Effector CD8-positive, alpha-beta T cell (primary cell): ENCODE data around the gene BHLHA15.
A peak's percentile ranks its signal among the peaks of the same experiment; 100 is the strongest.

Experiments
- DNase-seq: peaks from one replicate; lab custom pipeline; 2025; lab: John Stamatoyannopoulos, UW

Gene BHLHA15

DNA sequence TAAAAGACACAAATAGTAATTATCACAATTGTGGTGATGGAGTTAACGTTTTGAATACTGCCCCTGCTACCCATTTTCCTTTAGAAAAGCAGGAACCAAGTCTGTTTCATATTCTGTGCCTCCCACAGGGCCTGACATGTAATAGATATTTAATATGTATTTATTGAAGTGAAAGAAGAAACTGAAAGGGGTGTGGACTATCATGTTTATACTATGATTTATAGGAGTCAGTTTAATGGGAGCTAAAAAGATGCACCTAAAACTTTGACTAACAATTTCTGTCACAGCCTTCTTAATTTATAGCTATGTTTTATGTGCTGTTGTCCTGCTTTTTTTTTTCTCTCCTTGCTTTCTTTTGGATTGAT is 24.1 kb upstream of the BHLHA15 start:
- DNase-seq: no peak

DNA sequence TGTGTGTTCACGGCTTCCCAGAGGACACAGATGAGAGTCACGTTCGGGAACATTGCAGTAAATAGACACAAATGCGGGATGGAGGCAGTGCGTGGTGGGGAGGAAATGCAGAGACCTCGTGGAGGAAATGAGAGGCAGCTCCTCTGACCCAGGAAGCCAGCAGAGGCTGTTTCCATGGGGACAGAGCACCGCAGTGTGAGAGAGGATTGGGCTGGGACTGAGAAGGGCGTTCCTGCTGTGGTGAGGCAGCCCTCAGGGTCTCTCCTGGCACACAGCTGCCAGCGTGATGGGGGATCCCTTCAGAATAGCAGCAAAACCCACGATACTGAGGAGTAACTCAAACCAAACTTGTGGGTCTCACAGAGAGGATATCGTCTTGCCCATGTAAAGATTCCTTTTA is 21.7 kb upstream of the BHLHA15 start:
- DNase-seq: no peak

DNA sequence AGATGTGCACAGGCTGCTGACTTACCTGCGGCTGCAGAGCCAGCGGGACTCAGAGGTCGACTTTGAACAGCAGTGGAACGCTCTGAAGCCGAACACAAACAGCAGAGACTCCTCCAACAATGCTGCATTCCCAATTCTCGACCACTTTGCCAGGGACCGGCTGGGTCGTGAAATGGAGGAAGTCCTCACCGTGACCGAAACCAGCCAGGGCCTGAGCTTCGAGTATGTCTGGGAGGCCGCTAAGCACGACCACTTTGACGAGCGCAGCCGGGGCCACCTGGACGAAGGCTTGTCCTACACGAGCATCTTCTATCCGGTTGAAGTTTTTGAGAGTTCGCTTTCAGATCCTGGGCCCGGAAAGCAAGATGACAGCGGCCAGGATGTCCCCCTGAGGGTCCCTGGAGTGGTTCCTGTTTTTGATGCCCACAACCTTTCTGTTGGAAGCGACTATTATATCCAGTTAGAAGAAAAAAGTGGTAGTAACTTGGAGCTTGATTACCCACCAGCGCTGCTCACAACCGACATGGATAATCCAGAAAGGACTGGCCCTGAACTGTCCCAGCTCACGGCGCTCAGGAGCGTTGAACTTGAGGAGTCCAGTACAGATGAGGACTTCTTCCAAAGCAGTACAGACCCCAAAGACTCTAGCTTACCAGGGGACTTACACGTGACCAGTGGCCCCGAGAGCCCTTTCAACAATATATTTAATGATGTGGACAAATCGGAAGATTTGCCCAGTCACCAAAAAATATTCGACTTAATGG is 19.4 kb upstream of the BHLHA15 start:
- DNase-seq: no peak

DNA sequence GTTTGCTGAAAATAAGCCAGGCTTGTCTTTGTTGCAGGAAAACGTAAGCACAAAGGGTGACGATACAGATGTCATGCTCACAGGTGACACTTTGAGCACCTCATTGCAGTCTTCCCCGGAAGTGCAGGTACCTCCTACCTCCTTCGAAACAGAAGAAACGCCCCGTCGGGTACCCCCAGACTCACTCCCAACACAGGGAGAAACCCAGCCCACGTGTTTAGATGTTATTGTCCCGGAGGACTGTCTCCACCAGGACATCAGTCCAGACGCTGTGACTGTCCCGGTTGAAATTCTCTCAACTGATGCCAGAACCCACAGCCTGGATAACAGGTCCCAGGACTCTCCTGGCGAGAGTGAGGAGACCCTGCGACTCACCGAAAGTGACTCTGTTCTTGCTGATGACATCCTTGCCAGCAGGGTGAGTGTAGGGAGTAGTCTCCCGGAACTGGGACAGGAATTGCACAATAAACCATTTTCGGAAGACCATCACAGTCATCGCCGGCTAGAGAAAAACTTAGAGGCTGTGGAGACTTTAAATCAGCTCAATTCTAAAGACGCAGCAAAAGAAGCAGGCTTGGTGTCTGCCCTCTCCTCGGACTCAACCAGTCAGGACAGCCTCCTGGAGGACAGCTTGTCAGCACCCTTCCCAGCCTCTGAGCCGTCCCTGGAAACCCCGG is 18.3 kb upstream of the BHLHA15 start:
- DNase-seq: no peak

DNA sequence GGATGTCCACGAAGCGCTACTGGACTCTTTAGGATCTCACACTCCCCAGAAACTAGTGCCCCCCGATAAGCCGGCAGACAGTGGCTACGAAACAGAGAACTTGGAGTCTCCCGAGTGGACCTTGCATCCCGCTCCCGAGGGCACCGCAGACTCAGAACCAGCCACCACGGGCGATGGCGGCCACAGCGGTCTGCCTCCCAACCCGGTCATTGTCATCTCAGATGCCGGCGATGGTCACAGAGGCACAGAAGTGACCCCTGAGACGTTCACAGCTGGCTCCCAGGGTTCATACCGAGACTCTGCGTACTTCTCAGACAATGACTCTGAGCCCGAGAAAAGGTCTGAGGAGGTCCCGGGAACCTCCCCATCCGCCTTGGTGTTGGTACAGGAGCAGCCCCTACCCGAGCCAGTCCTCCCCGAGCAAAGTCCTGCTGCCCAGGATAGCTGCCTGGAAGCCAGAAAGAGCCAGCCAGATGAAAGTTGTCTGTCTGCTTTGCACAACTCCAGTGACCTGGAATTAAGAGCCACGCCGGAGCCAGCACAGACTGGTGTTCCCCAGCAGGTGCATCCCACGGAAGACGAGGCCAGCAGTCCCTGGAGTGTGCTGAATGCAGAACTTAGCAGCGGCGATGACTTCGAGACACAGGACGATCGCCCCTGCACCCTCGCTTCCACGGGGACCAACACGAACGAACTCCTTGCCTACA is 17.6 kb upstream of the BHLHA15 start:
- no peak for DNase-seq

DNA sequence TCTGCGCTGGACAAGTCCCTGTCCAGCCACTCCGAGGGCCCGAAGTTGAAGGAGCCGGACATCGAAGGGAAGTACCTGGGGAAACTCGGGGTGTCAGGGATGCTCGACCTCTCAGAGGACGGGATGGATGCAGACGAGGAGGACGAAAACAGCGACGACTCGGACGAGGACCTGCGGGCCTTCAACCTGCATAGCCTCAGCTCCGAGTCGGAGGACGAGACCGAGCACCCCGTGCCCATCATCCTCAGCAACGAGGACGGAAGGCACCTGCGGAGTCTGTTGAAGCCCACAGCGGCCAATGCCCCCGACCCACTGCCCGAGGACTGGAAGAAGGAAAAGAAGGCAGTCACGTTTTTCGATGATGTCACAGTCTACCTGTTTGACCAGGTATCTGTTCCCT is 17.1 kb upstream of the BHLHA15 start:
- no peak for DNase-seq

DNA sequence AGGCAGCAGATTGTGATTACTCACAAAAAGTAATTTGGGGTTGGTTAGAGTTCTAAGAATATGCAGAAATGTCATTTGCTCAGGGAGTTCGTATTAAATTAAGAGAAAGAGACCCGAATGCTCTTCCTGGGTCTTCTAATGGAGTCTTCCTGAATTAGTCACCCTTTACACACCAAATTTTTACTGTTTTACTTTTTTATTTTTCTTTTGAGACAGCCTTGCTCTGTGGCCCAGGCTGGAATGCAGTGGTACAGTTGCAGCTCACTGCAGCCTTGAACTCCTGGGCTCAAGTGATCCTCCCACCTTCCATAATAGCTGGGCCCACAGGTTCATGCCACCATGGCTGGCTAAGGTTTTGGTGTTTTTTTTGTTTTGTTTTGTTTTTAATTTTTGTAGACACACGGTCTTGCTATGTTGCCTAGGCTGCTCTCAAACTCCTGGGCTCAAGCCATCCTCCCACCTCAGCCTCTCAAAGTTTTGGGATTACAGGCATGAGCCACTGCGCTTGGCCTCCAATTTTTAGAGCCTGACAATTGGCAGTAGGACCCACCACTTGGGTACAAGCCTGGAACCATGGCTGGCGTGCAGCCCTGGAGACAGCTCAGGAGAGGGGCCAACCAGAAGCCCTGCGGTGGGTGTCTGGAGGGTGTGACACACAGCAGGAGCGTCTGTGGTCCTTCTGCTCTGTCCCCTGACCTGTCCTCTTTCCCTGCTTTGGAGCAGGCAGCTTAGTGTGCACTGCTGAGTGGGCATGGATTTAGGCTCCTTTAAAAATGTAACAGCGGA is 16.4 kb upstream of the BHLHA15 start:
- DNase-seq: no peak

DNA sequence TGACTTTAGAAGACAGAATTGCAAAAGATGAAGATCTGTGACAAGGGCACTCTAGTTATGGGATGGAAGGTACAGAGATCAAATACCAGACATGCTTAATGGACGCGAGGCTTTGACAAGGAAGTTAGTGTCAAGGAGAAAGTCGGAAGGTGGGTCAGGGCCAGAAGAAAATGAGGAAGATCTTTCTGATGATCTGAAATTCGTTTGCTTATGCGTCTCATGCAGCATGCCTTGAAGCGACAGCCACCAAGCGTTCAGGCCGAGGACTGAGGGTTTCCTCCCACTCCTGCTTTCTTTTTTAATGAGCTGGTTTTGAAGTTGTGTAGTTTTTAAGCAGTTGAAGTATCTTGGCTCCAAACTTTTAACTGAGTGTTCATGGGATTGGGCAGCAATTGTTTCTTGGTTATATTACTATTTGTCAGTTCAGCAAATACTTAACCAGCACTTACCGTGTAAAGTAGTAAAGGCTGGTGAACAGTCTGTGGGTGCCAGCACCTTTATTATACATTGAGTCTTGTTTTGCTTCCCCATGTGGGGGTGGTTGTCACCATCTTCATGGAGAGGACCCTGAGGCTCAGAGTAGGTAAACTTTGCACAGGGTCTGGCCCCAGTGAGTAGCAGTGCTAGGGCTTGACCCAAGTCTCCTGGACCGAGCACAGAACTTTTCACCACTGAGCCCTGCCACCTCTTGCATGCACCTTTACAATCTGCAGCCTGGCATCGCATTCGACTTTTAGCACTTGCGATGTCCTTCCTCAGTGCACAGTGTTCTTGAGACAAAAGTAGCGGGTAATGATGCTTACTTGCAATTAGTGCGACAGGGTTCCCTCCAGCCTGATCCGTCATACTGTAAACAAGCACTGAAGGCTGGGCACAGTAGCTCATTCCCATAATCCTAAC is 14.3 kb upstream of the BHLHA15 start:
- no peak for DNase-seq

DNA sequence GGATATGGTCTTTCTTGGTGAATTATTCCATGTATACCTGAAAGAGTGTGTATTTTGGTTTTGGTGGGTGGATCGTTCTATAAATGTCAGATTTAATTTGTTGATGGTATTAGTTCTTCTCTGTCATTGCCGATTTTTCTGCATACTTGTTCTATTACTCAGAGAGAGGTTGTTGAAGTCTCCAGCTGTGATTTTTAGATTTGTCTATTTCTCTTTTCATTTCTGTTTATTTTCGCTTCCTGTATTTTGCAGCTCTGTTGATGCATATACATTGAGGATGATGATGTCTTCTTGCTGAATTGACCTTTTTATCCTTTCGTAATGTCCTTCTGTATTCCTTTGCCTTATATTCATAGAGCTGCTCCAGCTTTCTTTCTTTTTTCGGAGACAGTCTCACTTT is 12.1 kb upstream of the BHLHA15 start:
- no peak for DNase-seq

DNA sequence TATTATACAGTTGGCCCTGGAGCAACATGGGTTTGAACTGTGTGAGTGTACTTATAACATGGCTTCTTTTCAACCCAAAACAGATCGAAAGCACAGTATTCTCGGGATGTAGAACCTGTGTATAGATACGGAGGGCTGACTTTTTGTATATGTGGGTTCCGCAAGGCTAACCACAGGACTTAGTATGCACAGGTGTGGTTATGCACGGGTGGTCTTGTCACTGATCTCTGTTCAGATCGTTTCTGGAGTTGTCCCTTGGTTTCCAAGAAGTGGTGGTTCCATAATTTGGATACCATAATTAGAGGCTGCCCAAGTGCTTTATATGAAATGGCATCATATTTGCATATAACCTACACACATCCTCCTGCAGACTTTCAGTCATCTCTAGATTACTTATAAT is 10.9 kb upstream of the BHLHA15 start:
- DNase-seq: no peak

DNA sequence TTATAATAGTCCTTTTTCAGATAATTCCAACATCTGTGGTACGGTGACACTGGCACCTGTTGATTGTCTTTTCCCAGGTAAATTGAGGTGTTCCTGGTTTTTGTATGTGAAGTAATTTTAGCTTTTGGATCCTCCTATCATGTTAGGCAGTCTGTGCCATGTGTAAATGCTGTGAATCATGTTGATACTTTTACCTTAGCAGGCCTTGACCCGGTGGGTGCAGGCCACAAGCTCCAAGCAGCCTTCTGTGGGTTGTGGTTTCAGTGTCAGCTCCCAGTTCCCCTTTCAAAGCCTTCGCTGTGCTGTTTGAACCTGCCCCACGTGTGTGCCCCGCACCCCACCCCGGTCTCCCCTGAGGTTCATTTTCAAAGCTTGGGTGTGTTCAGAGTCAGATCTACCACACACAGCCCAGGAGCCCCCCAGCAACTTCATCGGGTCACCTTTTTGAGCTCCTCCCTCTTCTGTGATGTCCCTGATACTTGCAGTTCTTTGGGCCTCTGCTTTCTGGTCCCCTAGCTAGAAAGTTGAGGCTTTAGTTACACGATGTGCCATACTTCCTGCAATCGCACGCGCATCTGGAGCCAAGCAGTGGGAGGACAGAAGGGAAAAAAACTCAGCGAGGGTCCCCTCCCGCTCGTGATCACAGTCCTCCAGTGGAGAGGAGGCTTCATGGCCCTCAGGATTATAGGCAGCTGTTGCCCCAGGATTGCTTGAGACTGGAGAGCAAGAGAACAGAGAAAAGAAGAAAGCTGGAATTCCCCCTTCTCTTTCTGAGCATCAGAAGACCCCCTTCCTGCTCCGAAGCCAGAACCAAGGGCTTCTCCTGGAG is 8.7 kb upstream of the BHLHA15 start:
- peak; percentile 36 for DNase-seq

DNA sequence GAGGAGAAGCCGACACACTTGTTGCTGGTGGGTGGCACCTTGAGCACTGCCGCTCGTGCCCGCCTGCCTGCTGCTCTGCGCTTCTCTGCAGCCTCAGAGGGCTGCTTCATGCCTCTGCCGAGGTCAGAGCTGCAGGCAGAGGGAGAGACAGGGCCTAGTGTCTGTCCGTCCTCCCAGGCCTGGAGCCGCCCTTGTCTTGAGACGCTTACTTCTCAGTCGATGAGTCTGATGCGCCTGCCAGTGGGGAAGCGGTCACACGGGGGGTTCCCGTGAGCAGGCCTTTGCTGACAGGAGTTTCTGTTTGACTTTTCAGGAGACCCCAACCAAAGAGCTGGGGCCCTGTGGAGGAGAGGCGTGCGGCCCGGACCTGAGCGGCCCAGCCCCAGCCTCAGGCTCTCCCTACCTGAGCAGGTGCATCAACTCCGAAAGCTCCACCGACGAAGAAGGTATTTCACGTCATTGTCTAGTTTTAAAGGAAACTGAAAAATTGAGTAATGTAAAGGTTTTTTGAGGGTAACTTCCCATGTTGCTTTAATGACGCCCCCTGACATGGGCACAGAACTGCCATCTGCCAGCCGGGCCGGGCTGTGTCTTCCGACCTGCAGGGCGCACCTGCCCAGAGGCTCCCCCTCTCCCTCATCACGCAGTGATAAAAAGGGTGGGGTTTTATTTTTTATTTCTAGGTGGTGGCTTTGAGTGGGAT is 7.8 kb upstream of the BHLHA15 start:
- DNase-seq: no peak

DNA sequence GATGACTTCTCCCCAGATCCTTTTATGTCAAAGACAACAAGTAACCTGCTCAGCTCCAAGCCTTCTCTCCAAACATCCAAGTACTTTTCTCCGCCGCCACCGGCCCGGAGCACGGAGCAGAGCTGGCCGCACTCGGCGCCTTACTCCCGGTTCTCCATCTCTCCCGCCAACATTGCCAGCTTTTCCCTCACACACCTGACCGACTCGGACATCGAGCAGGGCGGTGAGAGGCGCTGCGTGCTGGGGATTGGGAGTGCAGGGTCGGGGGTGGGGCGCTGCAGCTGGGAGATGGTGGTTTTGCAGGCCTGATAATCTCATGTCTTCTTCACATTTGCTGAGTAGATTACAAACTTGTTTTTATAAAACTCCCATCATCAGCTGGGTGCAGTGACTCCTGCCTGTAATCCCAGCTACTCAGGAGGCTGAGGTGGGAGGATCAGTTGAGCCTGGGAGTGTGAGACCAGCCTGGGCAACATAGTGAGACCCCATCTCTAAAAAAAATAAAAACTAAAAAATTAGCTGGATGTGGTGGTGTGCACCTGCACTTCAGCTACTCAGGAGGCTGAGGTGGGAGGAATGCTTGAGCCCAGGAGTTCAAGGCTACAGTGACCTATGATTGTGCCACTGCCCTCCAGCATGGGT is 7.2 kb upstream of the BHLHA15 start:
- DNase-seq: no peak

DNA sequence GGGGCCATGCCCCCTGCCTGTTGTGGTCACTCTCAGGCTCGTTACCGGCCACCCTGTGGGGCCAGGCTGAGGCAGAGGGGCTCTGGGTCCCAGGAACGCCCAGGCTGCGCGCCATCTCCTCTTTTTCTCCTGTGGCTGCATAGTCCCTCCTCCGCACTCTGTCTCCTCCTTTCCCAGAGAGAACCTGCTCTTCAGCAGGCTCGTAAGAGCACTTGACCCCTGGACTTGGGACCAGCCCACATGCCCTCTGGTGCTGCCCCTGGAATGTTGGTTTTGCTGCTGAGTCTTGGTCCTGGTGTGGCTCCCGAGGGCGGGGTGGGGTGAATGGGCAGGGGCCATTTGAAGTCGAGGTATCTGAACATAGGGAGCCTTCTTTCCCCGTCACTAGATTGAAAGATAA is 6.6 kb upstream of the BHLHA15 start:
- no peak for DNase-seq

DNA sequence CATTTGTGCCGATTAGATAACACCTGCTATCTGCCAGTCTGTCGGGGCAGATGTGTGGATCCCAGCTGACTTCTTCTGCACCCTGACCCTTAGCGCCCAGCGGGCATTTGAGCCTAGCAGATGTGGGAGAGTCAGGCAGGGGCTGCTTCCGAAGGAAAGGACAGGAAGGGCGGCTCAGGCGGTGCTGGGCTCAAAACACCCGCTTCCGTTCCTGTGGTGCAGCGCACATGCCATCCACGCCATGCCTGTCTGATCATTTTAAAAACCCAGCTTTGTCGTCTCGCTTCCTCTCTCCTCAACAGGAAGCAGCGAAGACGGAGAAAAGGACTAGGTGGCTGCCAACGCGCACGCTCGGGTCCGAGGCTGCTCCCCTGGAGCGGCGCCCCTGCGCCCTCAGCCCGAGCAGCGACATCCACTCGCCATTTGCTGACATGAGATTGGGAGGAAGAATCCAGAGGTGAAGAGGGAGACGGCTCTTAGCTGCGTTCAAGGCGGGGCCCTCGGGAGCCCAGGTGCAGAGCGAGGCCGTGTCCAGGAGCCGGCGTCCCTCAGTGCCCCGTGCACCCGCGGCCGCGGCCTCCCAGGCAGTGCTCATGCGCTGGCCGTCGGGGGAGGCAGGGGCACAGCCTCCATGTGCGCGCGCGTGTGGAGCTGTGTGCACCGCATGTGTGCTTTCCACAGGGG is 5.9 kb upstream of the BHLHA15 start:
- DNase-seq: no peak

DNA sequence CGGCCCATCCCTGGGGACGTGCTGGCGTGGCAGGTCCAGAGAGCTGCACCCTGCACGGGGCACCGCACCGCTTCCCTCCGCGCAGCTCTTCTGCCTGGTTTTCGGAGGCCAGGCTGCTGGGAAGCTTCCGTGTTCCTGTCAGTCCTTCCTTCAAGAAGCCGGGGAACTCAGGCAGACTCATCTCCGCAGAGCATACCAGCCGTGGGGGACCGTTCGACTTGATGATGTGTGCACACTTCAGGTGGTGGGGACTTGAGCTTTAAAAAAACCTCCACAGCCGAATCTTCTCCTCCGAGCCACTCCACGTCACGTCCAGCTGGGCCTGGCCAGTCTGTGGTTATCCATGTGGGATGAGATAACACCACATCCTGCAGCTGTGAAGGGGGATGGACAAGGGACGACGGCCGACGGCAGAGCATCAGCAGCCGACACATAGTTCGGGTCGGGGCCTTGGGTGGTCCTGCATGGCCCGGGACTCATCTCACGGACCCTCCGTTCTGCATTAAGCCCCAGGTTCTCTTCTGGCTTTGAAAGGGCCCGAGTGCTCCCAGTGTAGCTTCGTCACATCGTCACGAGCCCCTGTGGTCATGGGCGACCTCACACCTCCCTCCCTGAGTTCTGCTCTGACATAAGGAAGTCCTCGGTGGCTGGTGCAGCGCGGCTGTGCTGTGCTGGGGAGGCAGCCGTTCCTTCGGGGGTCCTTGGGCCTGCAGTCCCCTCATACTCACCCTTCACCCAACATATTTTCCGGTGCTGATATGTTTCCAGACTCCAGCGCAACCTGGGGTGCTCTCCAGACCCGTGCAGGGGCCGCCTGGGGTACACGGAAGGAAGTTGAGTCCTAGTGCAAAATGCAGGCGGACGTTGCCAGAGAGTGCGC is 4.5 kb upstream of the BHLHA15 start:
- no peak for DNase-seq

DNA sequence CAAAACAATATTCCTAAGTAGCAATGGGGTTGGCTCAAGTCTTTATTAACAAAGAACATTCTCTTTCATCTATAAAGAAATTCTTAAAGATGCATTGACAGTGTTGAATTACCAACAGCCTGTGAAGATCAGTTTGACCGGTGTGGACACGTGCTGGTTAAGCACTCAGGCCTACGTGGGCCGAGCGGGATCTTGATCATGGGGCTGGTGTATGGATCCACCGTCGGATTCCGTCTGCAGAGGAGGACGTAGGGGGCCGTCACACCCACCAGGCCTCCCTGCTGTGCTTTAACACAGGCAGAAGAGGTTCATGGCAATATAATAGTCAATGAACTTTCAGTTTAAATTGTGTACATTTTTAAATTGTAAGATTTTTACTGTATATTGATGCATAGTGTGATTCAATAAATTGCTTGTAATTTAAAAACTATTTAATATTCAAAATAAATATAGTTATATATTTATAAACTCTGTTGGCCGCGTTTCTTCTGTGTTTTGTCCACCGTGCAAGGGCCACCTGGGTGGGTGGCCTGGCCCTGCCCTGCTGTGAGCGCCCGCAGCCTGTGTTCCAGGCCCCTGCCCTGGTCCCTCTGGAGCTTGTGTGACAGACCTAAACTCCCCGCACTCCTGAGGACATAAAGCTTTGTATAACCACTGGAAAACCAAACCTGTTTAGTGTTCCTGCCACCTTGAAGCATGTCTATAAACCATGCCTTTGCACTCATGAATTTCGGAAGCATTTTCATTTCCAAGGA is 1.9 kb upstream of the BHLHA15 start:
- DNase-seq: no peak
